ENCODE measurements around the gene SLC4A5.

Gene SLC4A5

GRCh38 chr2:74181739-74182138, 161.5 kb downstream of the SLC4A5 start:
- no peak for TF ChIP-seq CTCF (IDR thresholded peaks at IDR 0.05; ENCODE audit: control insufficient read depth, extremely low read depth, insufficient read depth)
- DNase-seq (ENCODE audit: low read depth): no peak
- H3K4me3 ChIP-seq (ENCODE audit: low read depth, low read length): no peak overlapping the region

DNA sequence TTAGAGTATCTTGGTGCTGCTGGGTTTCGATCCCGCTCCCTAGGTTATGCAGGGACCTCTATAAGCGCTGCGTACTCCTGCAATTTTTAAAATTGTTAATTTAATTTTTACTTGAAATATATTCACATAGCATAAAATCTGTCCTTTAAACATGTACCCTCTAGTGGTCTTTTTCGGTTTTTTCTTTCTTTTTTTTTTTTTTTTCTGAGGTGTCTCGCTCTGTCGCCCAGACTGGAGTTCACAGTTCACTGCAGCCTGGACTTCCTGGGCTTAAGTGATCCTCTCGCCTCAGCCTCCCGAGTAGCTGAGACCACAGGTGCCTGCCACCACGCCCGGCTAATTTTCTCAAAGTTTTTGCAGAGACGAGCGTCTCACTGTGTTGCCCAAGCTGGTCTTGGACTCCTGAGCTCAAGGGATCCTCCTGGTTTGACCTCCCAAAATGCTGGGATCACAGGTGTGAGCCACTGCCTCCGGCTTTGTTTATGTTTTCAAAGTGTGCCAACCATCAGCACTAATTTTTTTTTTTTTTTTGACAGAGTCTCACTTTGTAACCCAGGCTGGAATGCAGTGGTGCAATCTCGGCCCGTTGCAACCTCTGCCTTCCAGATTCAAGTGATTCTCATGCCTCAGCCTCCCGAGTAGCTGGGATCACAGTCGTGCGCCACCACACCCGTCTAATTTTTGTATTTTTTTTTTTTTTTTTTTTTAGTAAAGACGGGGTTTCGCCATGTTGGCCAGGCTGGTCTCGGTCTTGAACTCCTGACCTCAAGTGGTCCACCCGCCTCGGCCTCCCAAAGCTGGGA, 164.0 kb downstream of the SLC4A5 start:
- no peak for TF ChIP-seq CTCF (IDR thresholded peaks at IDR 0.05; ENCODE audit: control insufficient read depth, extremely low read depth, insufficient read depth)
- H3K4me3 ChIP-seq (ENCODE audit: low read depth, low read length): peak overlapping the region; percentile 82
- no peak for DNase-seq (ENCODE audit: low read depth)

- DNase-seq (ENCODE audit: low read depth): peak; percentile 80
- H3K4me3 ChIP-seq (ENCODE audit: low read depth, low read length): peak within 1 kb of the TSS; percentile 82
- TF ChIP-seq CTCF (IDR thresholded peaks at IDR 0.05; ENCODE audit: control insufficient read depth, extremely low read depth, insufficient read depth): no peak
Measured at GRCh38 chr2:74178211-74179062, 164.8 kb downstream of the SLC4A5 start, which contains the start of gene MOB1A. TSS of gene MOB1A (minus strand) at chr2:74178879. CDS start at chr2:74178674, 205 bp downstream.

DNA sequence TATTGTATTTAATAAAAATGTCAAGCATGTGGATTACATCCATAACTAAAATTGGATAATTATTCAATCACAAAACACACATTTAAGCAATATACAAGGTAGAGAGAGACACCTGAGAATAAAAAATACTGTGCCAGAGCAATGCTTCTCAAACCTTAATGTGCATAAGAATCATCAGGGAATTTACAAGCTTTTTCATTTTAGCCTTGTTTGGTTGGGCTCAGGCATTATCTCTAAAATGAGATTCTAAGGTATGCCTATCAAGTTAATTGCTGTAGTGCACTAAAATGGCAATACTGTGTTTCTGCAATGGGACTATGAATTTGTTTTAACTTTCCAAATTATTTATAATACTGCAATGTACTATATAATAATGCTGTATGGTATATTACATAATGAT, 165.5 kb downstream of the SLC4A5 start:
- no peak for DNase-seq (ENCODE audit: low read depth)
- peak overlapping the region; percentile 82 for H3K4me3 ChIP-seq (ENCODE audit: low read depth, low read length)
- no peak for TF ChIP-seq CTCF (IDR thresholded peaks at IDR 0.05; ENCODE audit: control insufficient read depth, extremely low read depth, insufficient read depth)

DNA sequence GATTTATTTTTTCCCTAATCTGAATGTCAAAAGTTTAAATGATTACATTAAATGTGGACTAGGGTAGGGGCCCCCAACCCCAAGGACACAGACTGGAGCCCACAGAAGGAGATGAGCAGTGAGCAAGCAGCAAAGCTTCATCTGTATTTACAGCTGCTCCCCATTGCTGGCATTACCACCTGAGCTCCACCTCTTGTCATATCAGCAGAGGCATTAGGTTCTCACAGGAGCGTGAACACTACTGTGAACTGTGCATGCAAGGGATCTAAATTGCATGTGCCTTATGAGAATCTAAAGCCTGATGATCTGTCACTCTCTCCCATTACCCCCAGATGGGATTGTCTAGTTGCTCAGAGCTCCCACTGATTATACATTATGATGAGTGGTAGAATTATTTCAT, 168.3 kb downstream of the SLC4A5 start:
- H3K4me3 ChIP-seq (ENCODE audit: low read depth, low read length): no peak overlapping the region
- no peak for TF ChIP-seq CTCF (IDR thresholded peaks at IDR 0.05; ENCODE audit: control insufficient read depth, extremely low read depth, insufficient read depth)
- DNase-seq (ENCODE audit: low read depth): no peak

- DNase-seq (ENCODE audit: low read depth): no peak
- TF ChIP-seq CTCF (IDR thresholded peaks at IDR 0.05; ENCODE audit: control insufficient read depth, extremely low read depth, insufficient read depth): no peak
- H3K4me3 ChIP-seq (ENCODE audit: low read depth, low read length): no peak overlapping the region
Measured at GRCh38 chr2:74168739-74169138, 174.5 kb downstream of the SLC4A5 start.
